Measurements from ENCODE around the gene MDFIC. TPM values are rescaled to one million over a fixed set of nuclear protein-coding genes. Genes with fewer than 3 reads are reported as not detected.

MDFIC gene
- total and polyA plus RNA-seq, 2 experiments from 2014 or later: 3.0 to 5.2 TPM

GRCh38 chr7:114910787-114911186, 11.1 kb upstream of the MDFIC start:
- no peak overlapping the region for H3K4me2 ChIP-seq
- H3K27ac ChIP-seq (ENCODE audit: low read depth): no peak overlapping the region
- no peaks in the 10 kb centered on the region for H3K27me3 Mint-ChIP-seq (ENCODE audit: insufficient read depth, low read depth, poor library complexity)
- H3K4me1 Mint-ChIP-seq: no peaks in the 10 kb centered on the region
- no peaks in the 10 kb centered on the region for H3K79me2 ChIP-seq (replicated peaks; ENCODE audit: insufficient read depth)
- no peaks in the 10 kb centered on the region for H3F3A ChIP-seq (replicated peaks; ENCODE audit: low read depth)
- 0 out of 2 replicates have a peak, but pooled peaks cover 5% of the 10 kb centered on the region for H3K9me2 ChIP-seq (ENCODE audit: insufficient read depth)
- H3K27ac Mint-ChIP-seq: no peak overlapping the region
- H2AFZ ChIP-seq: no peak overlapping the region
- TF ChIP-seq EZH2 (IDR thresholded peaks at IDR 0.05; ENCODE audit: low read depth, unreplicated experiment): no peak
- TF ChIP-seq CREB1 (CRISPR knock-in tag; IDR thresholded peaks at IDR 0.05; ENCODE audit: low read depth): no peak
- TF ChIP-seq ZNF331 (CRISPR knock-in tag; IDR thresholded peaks at IDR 0.05; ENCODE audit: low read depth): no peak
- no peak for TF ChIP-seq STAT1 (IDR thresholded peaks at IDR 0.05; ENCODE audit: unreplicated experiment)
- TF ChIP-seq, protein P1, sequence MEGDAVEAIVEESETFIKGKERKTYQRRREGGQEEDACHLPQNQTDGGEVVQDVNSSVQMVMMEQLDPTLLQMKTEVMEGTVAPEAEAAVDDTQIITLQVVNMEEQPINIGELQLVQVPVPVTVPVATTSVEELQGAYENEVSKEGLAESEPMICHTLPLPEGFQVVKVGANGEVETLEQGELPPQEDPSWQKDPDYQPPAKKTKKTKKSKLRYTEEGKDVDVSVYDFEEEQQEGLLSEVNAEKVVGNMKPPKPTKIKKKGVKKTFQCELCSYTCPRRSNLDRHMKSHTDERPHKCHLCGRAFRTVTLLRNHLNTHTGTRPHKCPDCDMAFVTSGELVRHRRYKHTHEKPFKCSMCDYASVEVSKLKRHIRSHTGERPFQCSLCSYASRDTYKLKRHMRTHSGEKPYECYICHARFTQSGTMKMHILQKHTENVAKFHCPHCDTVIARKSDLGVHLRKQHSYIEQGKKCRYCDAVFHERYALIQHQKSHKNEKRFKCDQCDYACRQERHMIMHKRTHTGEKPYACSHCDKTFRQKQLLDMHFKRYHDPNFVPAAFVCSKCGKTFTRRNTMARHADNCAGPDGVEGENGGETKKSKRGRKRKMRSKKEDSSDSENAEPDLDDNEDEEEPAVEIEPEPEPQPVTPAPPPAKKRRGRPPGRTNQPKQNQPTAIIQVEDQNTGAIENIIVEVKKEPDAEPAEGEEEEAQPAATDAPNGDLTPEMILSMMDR (conservative IDR thresholded peaks at IDR 0.05; ENCODE audit: low read depth in 2 of 2): no peak
- no peak for TF ChIP-seq JUNB (IDR thresholded peaks at IDR 0.05; ENCODE audit: unreplicated experiment)
- TF ChIP-seq NANOG (IDR thresholded peaks at IDR 0.05; ENCODE audit: borderline replicate concordance): no peak
- ATAC-seq (no peak), DNase-seq (ENCODE audit: low spot score) (no peak)
- no peaks in the 10 kb centered on the region for H3K36me3 Mint-ChIP-seq (ENCODE audit: low read depth)
- H3K36me3 ChIP-seq (ENCODE audit: insufficient read depth): no peaks in the 10 kb centered on the region
- no peak overlapping the region for H3K4me3 Mint-ChIP-seq
- no peaks in the 10 kb centered on the region for H3K4me1 ChIP-seq (ENCODE audit: insufficient read depth)
- peaks cover 2% of the 10 kb centered on the region; the same call in 2 of the 3 replicates for H3K9me3 Mint-ChIP-seq
- H4K20me1 ChIP-seq (replicated peaks; ENCODE audit: insufficient read depth): no peaks in the 10 kb centered on the region
- no peaks in the 10 kb centered on the region for H3K27me3 ChIP-seq (ENCODE audit: insufficient read depth)
- H3K4me3 ChIP-seq: no peak overlapping the region

GRCh38 chr7:114911411-114911810, 10.5 kb upstream of the MDFIC start:
- no peak overlapping the region for H2AFZ ChIP-seq
- 0 out of 2 replicates have a peak, but pooled peaks cover 5% of the 10 kb centered on the region for H3K9me2 ChIP-seq (ENCODE audit: insufficient read depth)
- no peaks in the 10 kb centered on the region for H3K79me2 ChIP-seq (replicated peaks; ENCODE audit: insufficient read depth)
- no peaks in the 10 kb centered on the region for H3K4me1 ChIP-seq (ENCODE audit: insufficient read depth)
- H3K36me3 Mint-ChIP-seq (ENCODE audit: low read depth): no peaks in the 10 kb centered on the region
- H3K27ac ChIP-seq (ENCODE audit: low read depth): no peak overlapping the region
- no peak overlapping the region for H3K4me3 Mint-ChIP-seq
- H3K9me3 Mint-ChIP-seq: peaks cover 2% of the 10 kb centered on the region; the same call in 2 of the 3 replicates
- DNase-seq (ENCODE audit: low spot score) (no peak), ATAC-seq (no peak)
- no peaks in the 10 kb centered on the region for H4K20me1 ChIP-seq (replicated peaks; ENCODE audit: insufficient read depth)
- no peak overlapping the region for H3K4me3 ChIP-seq
- H3K4me1 Mint-ChIP-seq: peaks cover 3% of the 10 kb centered on the region; the same call in 1 of the 3 replicates
- no peak overlapping the region for H3K27ac Mint-ChIP-seq
- no peak overlapping the region for H3K4me2 ChIP-seq
- no peaks in the 10 kb centered on the region for H3K27me3 Mint-ChIP-seq (ENCODE audit: insufficient read depth, low read depth, poor library complexity)
- no peaks in the 10 kb centered on the region for H3K27me3 ChIP-seq (ENCODE audit: insufficient read depth)
- no peaks in the 10 kb centered on the region for H3F3A ChIP-seq (replicated peaks; ENCODE audit: low read depth)
- H3K36me3 ChIP-seq (ENCODE audit: insufficient read depth): no peaks in the 10 kb centered on the region
- TF ChIP-seq EZH2 (IDR thresholded peaks at IDR 0.05; ENCODE audit: low read depth, unreplicated experiment) (no peak), JUNB (IDR thresholded peaks at IDR 0.05; ENCODE audit: unreplicated experiment) (no peak), NANOG (IDR thresholded peaks at IDR 0.05; ENCODE audit: borderline replicate concordance) (no peak), ZNF114 (CRISPR knock-in tag; IDR thresholded peaks at IDR 0.05) (no peak), REST (IDR thresholded peaks at IDR 0.05; ENCODE audit: unreplicated experiment) (no peak), POLR2AphosphoS5 (IDR thresholded peaks at IDR 0.05; ENCODE audit: low read depth) (no peak), ETS1 (IDR thresholded peaks at IDR 0.05) (no peak), CREB1 (CRISPR knock-in tag; IDR thresholded peaks at IDR 0.05; ENCODE audit: low read depth) (no peak), STAT1 (IDR thresholded peaks at IDR 0.05; ENCODE audit: unreplicated experiment) (no peak)
